B cell (primary cell): Measurements from ENCODE around the gene RNASEH1.

Experiments
- EZH2 ChIP-seq: IDR thresholded peaks from 2 replicates; pipeline ENCODE4 v1.6.1; 2012; ENCODE audit warnings: borderline replicate concordance, low read depth, mild to moderate bottlenecking, moderate library complexity, low read length; ENCODE audit not compliant: insufficient read depth, poor library complexity, severe bottlenecking
- TF ChIP-seq, protein P1 (sequence below): fragments of 200-600 bp; IDR thresholded peaks from one replicate; pipeline ENCODE4 v1.8.0; 2022; ENCODE audit warnings: antibody characterized with exemption, mild to moderate bottlenecking

DNA sequence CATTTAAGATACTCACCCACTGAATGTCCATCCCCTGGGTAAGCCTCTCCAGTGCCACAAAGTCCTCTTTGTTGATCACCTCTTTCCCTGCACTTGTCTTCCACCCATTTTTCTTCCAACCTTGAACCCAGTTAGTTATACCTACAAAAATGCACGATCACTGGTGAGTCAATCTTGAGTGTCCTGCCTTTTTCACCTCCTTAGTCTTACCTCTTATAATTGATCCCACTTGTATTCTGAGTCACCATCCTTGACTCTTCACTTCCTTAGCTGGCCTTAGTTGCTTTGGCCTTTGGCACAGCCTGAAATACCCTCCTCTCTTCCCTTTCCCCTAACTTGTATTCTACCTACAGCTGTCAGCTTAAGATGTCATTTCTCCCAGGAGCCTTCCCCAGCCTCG, 10.2 kb downstream of the RNASEH1 start:
- TF ChIP-seq EZH2 = no peak
- TF ChIP-seq, protein P1, sequence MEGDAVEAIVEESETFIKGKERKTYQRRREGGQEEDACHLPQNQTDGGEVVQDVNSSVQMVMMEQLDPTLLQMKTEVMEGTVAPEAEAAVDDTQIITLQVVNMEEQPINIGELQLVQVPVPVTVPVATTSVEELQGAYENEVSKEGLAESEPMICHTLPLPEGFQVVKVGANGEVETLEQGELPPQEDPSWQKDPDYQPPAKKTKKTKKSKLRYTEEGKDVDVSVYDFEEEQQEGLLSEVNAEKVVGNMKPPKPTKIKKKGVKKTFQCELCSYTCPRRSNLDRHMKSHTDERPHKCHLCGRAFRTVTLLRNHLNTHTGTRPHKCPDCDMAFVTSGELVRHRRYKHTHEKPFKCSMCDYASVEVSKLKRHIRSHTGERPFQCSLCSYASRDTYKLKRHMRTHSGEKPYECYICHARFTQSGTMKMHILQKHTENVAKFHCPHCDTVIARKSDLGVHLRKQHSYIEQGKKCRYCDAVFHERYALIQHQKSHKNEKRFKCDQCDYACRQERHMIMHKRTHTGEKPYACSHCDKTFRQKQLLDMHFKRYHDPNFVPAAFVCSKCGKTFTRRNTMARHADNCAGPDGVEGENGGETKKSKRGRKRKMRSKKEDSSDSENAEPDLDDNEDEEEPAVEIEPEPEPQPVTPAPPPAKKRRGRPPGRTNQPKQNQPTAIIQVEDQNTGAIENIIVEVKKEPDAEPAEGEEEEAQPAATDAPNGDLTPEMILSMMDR = no peak
